Heart left ventricle (tissue), 16 donors: Measurements from ENCODE around the gene ADPRHL1. TPM values are rescaled to one million over a fixed set of nuclear protein-coding genes. Genes with fewer than 3 reads are reported as not detected.
A peak's percentile ranks its signal among the peaks of the same experiment; 100 is the strongest.

ENCODE experiments used
- ATAC-seq, 4 donors: fragments of 200-7000 bp; cut with Tn5 transposase; one replicate each; pipeline ENCODE4 v1.9.1; 2020 to 2022; ENCODE audit warnings: moderate library complexity in 4 of 4, mild to moderate bottlenecking in 3 of 4, moderate number of reproducible peaks in 1 of 4
- DNase-seq, 5 donors: peaks; one replicate each; pipeline ENCODE4 v3.0.0-alpha.2; 2020
- H3K27ac ChIP-seq, 12 donors: fragments of 200-600 bp; sonication (generic) in 4 of 12; one replicate each; pipeline versions ENCODE4 v1.5.0 to v1.8.0; 2016 to 2022; ENCODE audit warnings: mild to moderate bottlenecking in 2 of 12
- H3K27me3 ChIP-seq, 9 donors: fragments of 200-600 bp; sonication (generic) in 2 of 9; one replicate each; pipeline versions ENCODE4 v1.5.1 to v1.8.0; 2016 to 2022; ENCODE audit warnings: mild to moderate bottlenecking in 3 of 9
- H3K36me3 ChIP-seq, 9 donors: fragments of 200-600 bp; sonication (generic) in 2 of 9; one replicate each; pipeline versions ENCODE4 v1.5.0 to v1.8.0; 2018 to 2022; ENCODE audit warnings: mild to moderate bottlenecking in 2 of 9
- H3K4me1 ChIP-seq, 12 donors: fragments of 200-600 bp; sonication (generic) in 4 of 12; one replicate each; pipeline versions ENCODE4 v1.5.0 to v1.8.0; 2016 to 2022; ENCODE audit warnings: mild to moderate bottlenecking in 3 of 12
- H3K4me3 ChIP-seq, 12 donors: fragments of 200-600 bp; sonication (generic) in 4 of 12; one replicate each; pipeline versions ENCODE4 v1.5.0 to v1.8.0; 2017 to 2022; ENCODE audit warnings: mild to moderate bottlenecking in 9 of 12, moderate library complexity in 4 of 12
- H3K9me3 ChIP-seq, 12 donors: fragments of 200-600 bp; sonication (generic) in 4 of 12; one replicate each; pipeline versions ENCODE4 v1.5.0 to v1.8.0; 2016 to 2022; ENCODE audit warnings: mild to moderate bottlenecking in 1 of 12
- CTCF ChIP-seq, 12 donors: fragments of 200-600 bp; sonication (generic) in 4 of 12; IDR thresholded peaks; one replicate each; pipeline versions ENCODE4 v1.5.0 to v1.8.0; 2018 to 2022; ENCODE audit warnings: antibody characterized with exemption in 12 of 12, mild to moderate bottlenecking in 5 of 12
- POLR2A ChIP-seq, 2 donors: fragments of 450-650 bp; IDR thresholded peaks; one replicate each; pipeline ENCODE4 v1.6.1; 2017; ENCODE audit warnings: antibody characterized with exemption in 2 of 2, mild to moderate bottlenecking in 2 of 2, moderate library complexity in 2 of 2
- WGBS, 4 donors: extraction: QIAGEN DNeasy Blood & Tissue Kit in 2 of 4; methylation state at CpG; one replicate each; pipeline versions ENCODE4 v1.1.5 to v1.1.7; 2013 to 2018; 5-methylcytosine and 5-hydroxymethylcytosine counted together
- intact Hi-C, 10 donors: fragments of 100-400 bp; cut with DNase I; formaldehyde crosslinking; loops; one replicate each; pipeline versions ENCODE4 v1.11.1 to v1.14.2; 2022
- polyA plus RNA-seq, 2 donors: library from polyadenylated mRNA; stranded (reverse); fragments of 200-250 nt; gene quantifications; one replicate each; pipeline ENCODE4 v1.2.3, GENCODE V29; 2013
- total RNA-seq, 9 donors: library from RNA; depleted of rRNA in 2 of 9; stranded (reverse); fragments of >200 nt in 2 of 9; fragmentation: NEBNext Ultra II Directional in 3 of 9; extraction: Animal tissue kit (Norgen Biotek cat#: 25700) in 3 of 9; gene quantifications; one replicate each; pipeline versions ENCODE4 v1.1.0 to v1.2.4, GENCODE V29; 2016 to 2023
- donor health status: ischemic (EF 13 %, LVEDD 7.1; RV severe dilation, severe dysfunction).
- donor health status: healthy with polysubstance abuse.
- donor health status: DM: no; HTN: yes; CAD: no.
- donor health status: DM: no; HTN: no; CAD: no.
- donor health status: ischemic (EF 25% LVEDD 6.9; RV normal size, moderate dysfunction).
- donor health status: ischemic (EF 25% LVEDD 5.7; RV mildly dilated, moderate dysfunction).
- donor health status: healthy.
- donor health status: DM: yes; HTN: yes; CAD: no.
- donor health status: ischemic (EF 35%, LVEDD 5.7; RV mildly dilated, moderate dysfunction).
- donor health status: nonischemic (EF 11% LVEDD 7.7; RV severe dilation, severe dysfunction).
- donor health status: DM: yes; HTN: yes; CAD: no.
- donor health status: PGD.
- donor health status: ischemic (EF 29% LVEDD 5.4; RV normal size, mild dysfunction).
- donor health status: nonischemic (EF 23%, LVEDD 6.1; RV moderate dilation, normal function).

The ADPRHL1 gene
- total and polyA plus RNA-seq, 11 donors, result 160 to 774 (median 521) TPM

DNA sequence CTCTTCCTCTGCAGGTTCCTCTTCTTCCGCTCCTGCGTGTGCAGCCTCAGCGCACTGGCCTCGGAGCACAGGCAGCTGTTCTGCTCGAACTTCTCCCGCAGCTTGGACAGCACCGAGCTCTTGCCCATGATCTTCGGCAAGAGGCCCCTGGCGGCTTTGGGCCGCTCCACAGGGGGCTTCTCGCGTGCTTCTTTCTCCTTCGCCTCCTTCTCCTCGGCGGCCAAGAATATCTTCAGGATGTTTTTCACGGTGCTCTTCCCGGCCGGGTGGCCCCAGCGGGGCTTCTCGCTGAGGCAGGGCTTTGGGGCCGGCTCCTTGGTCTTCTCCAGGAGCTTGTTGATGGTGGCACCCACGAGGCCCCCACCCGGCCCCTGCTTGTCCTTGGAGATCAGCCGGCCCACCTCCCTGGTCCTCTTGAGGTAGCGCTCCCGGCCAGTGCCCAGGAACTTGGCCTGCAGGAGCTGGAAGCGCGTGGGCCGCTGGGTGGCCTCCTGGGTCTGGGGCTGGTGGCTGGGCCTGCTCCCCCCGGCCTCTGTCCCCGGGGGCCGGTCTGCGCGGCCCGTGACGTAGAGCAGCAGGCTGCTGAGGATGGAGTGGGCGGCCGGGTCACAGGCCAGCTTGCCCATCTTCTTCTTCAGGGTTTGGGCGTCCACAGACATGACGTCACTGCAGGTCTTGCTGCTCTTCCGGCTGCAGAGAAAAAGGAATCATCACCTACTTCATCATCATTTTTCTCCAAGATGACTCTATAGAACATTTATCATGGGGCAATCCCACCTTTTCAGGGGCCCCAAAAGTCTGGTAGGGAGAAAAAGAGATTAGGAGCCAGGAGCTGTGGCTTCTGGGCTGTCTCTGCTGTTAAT is 45.5 kb downstream of the ADPRHL1 start:
- intact Hi-C loops, result no loop called here
- H3K27ac ChIP-seq, result peak overlapping the region; percentile 20 to 95 (median 67)
- H3K4me3 ChIP-seq, result no peak overlapping the region
- no peaks in the 10 kb centered on the region for H3K36me3 ChIP-seq
- DNase-seq (peak in 4 of 5 donors; percentile 9 to 60 (median 26)), ATAC-seq (no peak)
- 67 to 73% (median 71%) methylated on average over 35 to 41 of the region's 41 CpGs for WGBS, 4 donors
- H3K27me3 ChIP-seq, result peaks cover 0 to 17% (median 0%) of the 10 kb centered on the region in 9 donors
- H3K4me1 ChIP-seq, result peaks cover 0 to 78% (median 17%) of the 10 kb centered on the region in 12 donors
- H3K9me3 ChIP-seq, result no peaks in the 10 kb centered on the region
- TF ChIP-seq CTCF (IDR thresholded peaks at IDR 0.05) (no peak), POLR2A (IDR thresholded peaks at IDR 0.05) (no peak)

GRCh38 chr13:113407103-113407530 is 46.2 kb downstream of the ADPRHL1 start:
- intact Hi-C loops, result no loop called here
- 85 to 91% (median 90%) methylated on average over 16 to 21 of the region's 21 CpGs for WGBS, 4 donors
- DNase-seq (peak in 3 of 5 donors; percentile 15 to 37 (median 22)), ATAC-seq (no peak)
- no peak for TF ChIP-seq CTCF (IDR thresholded peaks at IDR 0.05)
- no peak for TF ChIP-seq POLR2A (IDR thresholded peaks at IDR 0.05)
- H3K4me1 ChIP-seq, result peaks cover 0 to 74% (median 19%) of the 10 kb centered on the region in 12 donors
- no peaks in the 10 kb centered on the region for H3K9me3 ChIP-seq
- peaks cover 0 to 17% (median 0%) of the 10 kb centered on the region in 9 donors for H3K27me3 ChIP-seq
- no peaks in the 10 kb centered on the region for H3K36me3 ChIP-seq
- H3K4me3 ChIP-seq, result no peak overlapping the region
- peak overlapping the region in 9 of 12 donors; percentile 24 to 95 (median 66) for H3K27ac ChIP-seq

DNA sequence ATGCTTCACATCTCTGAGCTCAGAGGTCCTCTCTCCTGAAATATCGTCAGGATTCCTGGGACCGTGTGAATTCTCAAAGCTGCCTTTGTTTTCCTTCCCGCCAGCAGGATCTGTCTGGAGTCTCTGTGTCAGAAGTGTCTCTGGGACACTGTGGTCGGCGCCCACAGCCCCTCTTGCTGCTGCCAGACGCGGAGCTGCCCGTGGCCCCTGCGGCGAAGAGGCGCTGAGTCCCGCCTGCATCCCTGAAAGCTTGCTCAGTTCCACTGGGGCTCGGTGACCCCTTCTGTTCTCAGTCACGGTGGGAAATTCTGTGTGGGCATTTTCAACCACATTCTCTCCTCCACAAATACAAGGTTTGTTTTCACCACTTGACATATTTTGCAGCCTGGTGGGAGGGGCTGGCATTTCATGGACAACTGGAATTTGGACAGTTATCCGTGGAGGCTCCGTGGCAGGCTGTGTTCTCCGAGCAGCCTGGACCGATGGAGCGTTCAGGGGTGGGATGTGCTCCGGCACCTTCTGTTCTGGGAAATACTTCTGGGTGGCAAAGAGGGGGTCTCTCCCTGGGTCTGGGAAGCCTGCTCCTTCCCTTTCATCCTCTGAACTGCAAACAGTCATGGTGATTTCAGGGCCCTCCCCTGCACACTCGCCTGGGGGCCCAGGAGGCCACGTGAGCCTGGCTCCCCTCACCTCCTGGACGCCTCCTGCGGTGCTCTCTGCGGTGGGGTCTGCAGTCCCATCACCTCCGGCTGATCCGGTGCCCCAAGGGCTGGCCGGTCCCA is 46.8 kb downstream of the ADPRHL1 start:
- ATAC-seq (no peak), DNase-seq (peak in 3 of 5 donors; percentile 15 to 58 (median 17))
- TF ChIP-seq CTCF (IDR thresholded peaks at IDR 0.05) (no peak), POLR2A (IDR thresholded peaks at IDR 0.05) (no peak)
- Histone ChIP-seq H3K27ac (peak overlapping the region in 5 of 12 donors; percentile 19 to 95 (median 90)), H3K9me3 (no peaks in the 10 kb centered on the region), H3K36me3 (no peaks in the 10 kb centered on the region), H3K4me1 (peaks cover 0 to 74% (median 22%) of the 10 kb centered on the region in 12 donors), H3K27me3 (peaks cover 0 to 17% (median 0%) of the 10 kb centered on the region in 9 donors), H3K4me3 (no peak overlapping the region)
- 64 to 78% (median 72%) methylated on average over 27 to 28 of the region's 28 CpGs for WGBS, 4 donors
- intact Hi-C loops, result no loop called here
